Astrocyte (in vitro differentiated cells and primary cell): Measurements from ENCODE around the gene ELMOD3. TPM values are rescaled to one million over a fixed set of nuclear protein-coding genes. Genes with fewer than 3 reads are reported as not detected.

Source experiments
- DNase-seq: peaks from one replicate; pipeline ENCODE4 v3.0.0-alpha.2; 2010; ENCODE audit warnings: low read depth
- FAIRE-seq: peaks from 2 replicates; lab custom pipeline; 2011; peaks lifted over from hg19 to GRCh38; lab: Jason Lieb, UNC
- H2AFZ ChIP-seq: 2 replicates; pipeline ENCODE4 v1.6.0; 2012; ENCODE audit warnings: low read depth, low read length, inconsistent platforms
- H3K27ac ChIP-seq: 2 replicates; pipeline ENCODE4 v1.5.1; 2011; ENCODE audit warnings: low read depth, low read length, inconsistent platforms
- H3K27me3 ChIP-seq: 2 replicates; pipeline ENCODE4 v1.6.0; 2011; ENCODE audit warnings: low read length, inconsistent platforms; ENCODE audit not compliant: insufficient read depth
- H3K36me3 ChIP-seq: 2 replicates; pipeline ENCODE4 v1.5.1; 2011; ENCODE audit warnings: low read length, inconsistent platforms; ENCODE audit not compliant: insufficient read depth
- H3K4me1 ChIP-seq: 2 replicates; pipeline ENCODE4 v1.5.1; 2011; ENCODE audit warnings: low read length, inconsistent platforms; ENCODE audit not compliant: insufficient read depth
- H3K4me2 ChIP-seq: 2 replicates; pipeline ENCODE4 v1.6.0; 2012; ENCODE audit warnings: low read length, inconsistent platforms
- H3K4me3 ChIP-seq: 2 replicates; pipeline ENCODE4 v1.5.1; 2011; ENCODE audit warnings: low read depth, mild to moderate bottlenecking, low read length, inconsistent platforms; ENCODE audit not compliant: insufficient read depth
- H3K79me2 ChIP-seq: 2 replicates; pipeline ENCODE4 v1.6.0; 2012; ENCODE audit warnings: mild to moderate bottlenecking, low read length, inconsistent platforms; ENCODE audit not compliant: insufficient read depth
- H3K9ac ChIP-seq: 2 replicates; pipeline ENCODE4 v1.6.0; 2012; ENCODE audit warnings: mild to moderate bottlenecking, low read length, inconsistent platforms
- H3K9me3 ChIP-seq: 2 replicates; pipeline ENCODE4 v1.5.1; 2012; ENCODE audit warnings: low read depth, mild to moderate bottlenecking, low read length, inconsistent platforms; ENCODE audit not compliant: insufficient read depth
- H4K20me1 ChIP-seq: 2 replicates; pipeline ENCODE4 v1.6.0; 2012; ENCODE audit warnings: low read length, inconsistent platforms; ENCODE audit not compliant: insufficient read depth
- H3K27ac Mint-ChIP-seq: one replicate; pipeline ENCODE4 v1.8.0; 2021; ENCODE audit warnings: mild to moderate bottlenecking, mixed read lengths; ENCODE audit not compliant: unreplicated experiment
- H3K27me3 Mint-ChIP-seq: one replicate; pipeline ENCODE4 v1.8.0; 2021; ENCODE audit warnings: low read depth, mixed read lengths; ENCODE audit not compliant: unreplicated experiment
- H3K36me3 Mint-ChIP-seq: one replicate; pipeline ENCODE4 v1.8.0; 2021; ENCODE audit warnings: low read depth, mixed read lengths; ENCODE audit not compliant: unreplicated experiment
- H3K4me1 Mint-ChIP-seq: one replicate; pipeline ENCODE4 v1.8.0; 2021; ENCODE audit warnings: low read depth, mixed read lengths; ENCODE audit not compliant: unreplicated experiment
- H3K4me3 Mint-ChIP-seq: one replicate; pipeline ENCODE4 v1.8.0; 2021; ENCODE audit warnings: mild to moderate bottlenecking, moderate library complexity, mixed read lengths; ENCODE audit not compliant: unreplicated experiment
- H3K9me3 Mint-ChIP-seq: one replicate; pipeline ENCODE4 v1.8.0; 2021; ENCODE audit warnings: mild to moderate bottlenecking, mixed read lengths; ENCODE audit not compliant: unreplicated experiment
- CTCF ChIP-seq: IDR thresholded peaks from 2 replicates; pipeline ENCODE4 v1.5.1; 2011; ENCODE audit warnings: low read depth, mild to moderate bottlenecking, inconsistent platforms, low read length, moderate library complexity; ENCODE audit not compliant: insufficient read depth
- EZH2 ChIP-seq: IDR thresholded peaks from 2 replicates; pipeline ENCODE4 v1.6.1; 2012; ENCODE audit warnings: mild to moderate bottlenecking, low read length, inconsistent platforms; ENCODE audit not compliant: insufficient read depth
- total RNA-seq: library from RNA; stranded (reverse); gene quantifications from 2 replicates; pipeline ENCODE4 v1.2.1, GENCODE V29; 2021

ELMOD3 gene
- total RNA-seq, 1 donor from 2014 or later = 11.7 TPM

GRCh38 chr2:85418132-85419008, 63.8 kb downstream of the ELMOD3 start, which contains the start of gene SH2D6:
TSS of gene SH2D6 (plus strand) at chr2:85418714. CDS start at chr2:85429466, 10,752 bp downstream.
- Histone ChIP-seq H3K4me1 (peaks cover 34% of the 10 kb centered on the region), H3K4me3 (peak within 1 kb of the TSS; percentile 88), H2AFZ (peak within 1 kb of the TSS; percentile 98), H4K20me1 (no peaks in the 10 kb centered on the region), H3K27me3 (no peaks in the 10 kb centered on the region), H3K27ac (peak within 1 kb of the TSS; percentile 90), H3K4me2 (peak within 1 kb of the TSS; percentile 90), H3K79me2 (peaks cover 8% of the 10 kb centered on the region), H3K9ac (peak within 1 kb of the TSS; percentile 91), H3K9me3 (no peaks in the 10 kb centered on the region), H3K36me3 (no peaks in the 10 kb centered on the region)
- Mint-ChIP-seq H3K9me3 (no peaks in the 10 kb centered on the region), H3K4me3 (peak within 1 kb of the TSS; percentile 86), H3K27ac (peak within 1 kb of the TSS; percentile 96), H3K4me1 (peaks cover 27% of the 10 kb centered on the region), H3K27me3 (no peaks in the 10 kb centered on the region), H3K36me3 (no peaks in the 10 kb centered on the region)
- DNase-seq = peak; percentile 67
- no peak for FAIRE-seq
- TF ChIP-seq EZH2 (no peak), CTCF (no peak)

GRCh38 chr2:85419009-85419675, 64.6 kb downstream of the ELMOD3 start:
- Mint-ChIP-seq H3K27me3 (peaks cover 3% of the 10 kb centered on the region), H3K9me3 (no peaks in the 10 kb centered on the region), H3K27ac (peak overlapping the region; percentile 87), H3K4me1 (peaks cover 24% of the 10 kb centered on the region), H3K4me3 (peak overlapping the region; percentile 86), H3K36me3 (no peaks in the 10 kb centered on the region)
- Histone ChIP-seq H3K79me2 (peaks cover 4% of the 10 kb centered on the region), H3K36me3 (no peaks in the 10 kb centered on the region), H3K4me2 (peak overlapping the region; percentile 90), H2AFZ (peak overlapping the region; percentile 98), H3K4me1 (peaks cover 31% of the 10 kb centered on the region), H3K9me3 (no peaks in the 10 kb centered on the region), H3K27ac (peak overlapping the region; percentile 90), H3K4me3 (peak overlapping the region; percentile 88), H3K9ac (peak overlapping the region; percentile 91), H4K20me1 (no peaks in the 10 kb centered on the region), H3K27me3 (no peaks in the 10 kb centered on the region)
- FAIRE-seq (no peak), DNase-seq (no peak)
- no peak for TF ChIP-seq EZH2
- no peak for TF ChIP-seq CTCF
